Amniotic epithelial cell (primary cell): ENCODE measurements around the gene VGF.

Experiments used
- DNase-seq: peaks from one replicate; pipeline ENCODE4 v3.0.0-alpha.2; 2010; ENCODE audit warnings: low read depth

The VGF gene

DNA sequence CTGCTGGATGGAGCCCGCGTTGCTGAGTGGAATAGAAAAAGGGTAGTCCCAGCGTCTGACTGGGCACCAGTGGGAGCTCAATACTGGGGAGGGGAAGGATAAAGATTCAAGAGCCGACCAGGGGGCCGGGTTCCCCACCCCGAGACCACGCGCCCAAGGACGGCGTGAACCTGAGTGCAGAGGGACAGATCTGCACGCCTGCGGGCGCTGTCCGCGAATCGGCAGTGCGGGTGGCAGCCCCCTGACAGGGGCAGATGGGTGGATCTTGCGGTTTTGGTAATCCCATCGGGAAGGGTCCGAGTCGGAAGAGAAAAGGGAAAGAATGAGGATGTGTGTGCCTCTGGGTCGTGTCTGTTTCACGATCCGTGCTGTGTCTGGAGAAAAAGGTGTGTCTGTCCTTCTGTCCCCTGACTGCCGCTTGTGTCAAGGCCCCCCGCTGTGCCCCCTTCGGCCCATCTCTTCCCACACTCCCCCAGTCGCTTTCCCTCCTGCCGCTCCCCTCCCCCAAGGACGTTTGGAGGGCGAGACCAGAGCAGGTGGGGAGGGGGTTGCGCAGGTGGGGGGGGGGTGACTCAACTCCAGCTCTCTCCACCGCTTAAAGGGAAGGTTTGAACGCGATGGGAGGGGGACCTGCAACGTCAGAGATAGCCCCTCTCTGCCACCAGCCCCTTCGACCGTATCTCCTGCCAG is 734 bp upstream of the VGF start:
- no peak for DNase-seq

GRCh38 chr7:101164071-101164840 is 1.1 kb downstream of the VGF start:
- peak; percentile 52 for DNase-seq

DNA sequence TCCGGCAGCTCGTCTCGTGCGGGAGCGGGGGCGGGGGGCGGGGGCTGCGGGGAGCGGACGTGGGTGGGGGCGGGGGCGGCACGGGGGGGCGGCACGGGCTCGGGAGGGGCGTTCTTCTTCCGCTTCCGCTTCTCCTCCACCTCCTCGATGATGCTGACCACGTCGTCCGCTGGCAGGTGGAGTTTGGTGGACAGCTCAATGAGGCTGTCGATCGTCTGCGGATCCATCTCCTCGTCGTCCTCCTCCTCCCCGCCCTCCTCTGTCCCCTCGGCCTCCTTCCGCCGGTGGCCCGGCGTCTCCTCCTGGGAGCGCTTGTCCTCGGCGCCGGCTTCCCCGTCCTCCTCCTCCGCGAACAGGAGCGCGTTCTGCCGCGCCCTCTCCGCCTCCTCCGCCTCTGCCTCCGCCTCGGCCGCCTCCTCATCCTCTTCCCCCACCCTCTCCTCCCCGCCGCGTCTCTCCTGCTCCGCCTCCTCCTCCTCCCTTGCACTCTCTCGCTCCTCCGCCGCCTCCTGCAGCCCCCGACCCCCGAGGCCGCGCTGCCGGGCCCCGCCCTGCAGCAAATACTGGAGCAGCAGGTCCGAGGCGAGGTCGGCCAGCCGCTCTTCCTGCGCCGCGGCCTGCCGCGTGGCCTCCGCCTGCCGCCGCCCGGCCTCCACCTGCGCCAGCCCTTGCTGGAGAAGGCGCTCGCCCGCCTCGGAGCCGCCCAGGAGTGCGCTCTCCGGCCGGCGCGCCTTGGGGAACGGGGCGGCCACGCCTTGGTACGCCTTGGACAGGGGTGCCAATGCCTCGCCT is 1.9 kb downstream of the VGF start:
- DNase-seq = no peak

DNA sequence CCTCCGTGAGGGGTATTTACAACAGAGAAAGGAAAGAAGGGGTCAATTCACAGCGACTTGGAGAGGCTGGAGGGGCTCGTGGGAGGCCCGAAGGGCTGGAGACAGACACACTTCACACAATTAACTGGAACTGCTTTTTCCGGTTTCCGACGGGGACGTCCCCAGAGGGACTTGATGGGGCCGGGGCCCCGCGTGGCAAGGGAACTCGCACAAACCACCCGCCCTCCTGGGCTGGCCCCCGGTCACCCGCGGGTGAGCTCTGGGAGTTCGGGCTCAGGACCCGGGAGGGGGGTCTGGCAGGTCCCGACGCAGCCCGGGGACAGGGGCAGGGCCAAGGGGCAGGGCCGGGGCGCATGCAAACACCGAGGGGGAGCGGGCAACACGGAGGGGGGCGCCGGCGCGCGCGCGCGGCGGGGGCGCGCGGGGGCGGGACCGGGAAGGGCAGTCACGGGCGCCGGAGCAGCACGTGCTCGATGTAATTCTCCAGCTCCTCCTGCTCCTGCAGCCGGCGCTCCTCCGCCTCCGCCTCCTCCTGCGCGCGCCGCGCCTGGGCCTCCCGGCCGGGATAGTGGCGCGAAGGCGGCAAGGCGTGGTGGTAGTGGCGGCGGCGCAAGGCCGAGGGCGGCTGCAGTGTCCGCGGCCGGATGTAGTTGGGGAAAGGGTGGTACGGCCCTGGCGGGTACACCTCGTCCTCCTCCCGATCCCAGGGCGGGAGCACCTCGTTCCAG is 2.7 kb downstream of the VGF start:
- peak; percentile 40 for DNase-seq

DNA sequence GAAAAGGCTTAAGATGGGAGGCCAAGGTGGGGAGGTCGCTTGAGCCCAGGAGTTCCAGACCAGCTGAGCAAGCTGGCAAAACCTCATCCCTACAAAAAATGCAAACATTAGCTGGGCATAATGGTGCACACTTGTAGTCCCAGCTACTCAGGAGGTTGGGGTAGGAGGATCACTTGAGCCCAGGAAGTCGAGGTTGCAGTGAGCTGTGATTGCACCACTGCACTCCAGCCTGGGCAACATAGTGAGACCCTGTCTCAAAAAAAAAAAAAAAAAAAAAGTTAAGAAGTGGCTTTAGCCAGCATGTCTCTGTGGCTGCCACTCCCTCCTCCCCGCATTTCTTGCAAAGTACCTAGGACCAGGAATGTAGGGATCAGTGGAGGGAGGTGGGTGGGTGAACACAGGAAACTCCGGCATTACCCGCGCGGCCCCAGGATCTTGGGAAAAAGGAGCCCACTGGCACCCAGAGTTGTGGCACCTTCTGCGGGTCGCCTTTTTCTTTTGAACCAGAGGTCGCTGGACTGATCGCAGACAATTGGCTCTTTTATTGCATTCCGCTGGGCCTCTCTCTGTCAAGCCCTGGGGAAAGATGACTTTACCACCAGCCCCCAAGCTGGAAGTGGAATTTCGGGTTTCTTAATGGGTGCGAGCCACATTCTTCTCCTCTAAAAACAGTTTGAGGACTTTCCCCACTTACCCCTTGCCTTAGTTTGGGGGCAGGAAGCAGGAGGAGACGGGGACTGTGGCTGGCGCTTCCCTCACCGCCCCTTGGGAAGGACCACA is 3.5 kb downstream of the VGF start:
- no peak for DNase-seq

DNA sequence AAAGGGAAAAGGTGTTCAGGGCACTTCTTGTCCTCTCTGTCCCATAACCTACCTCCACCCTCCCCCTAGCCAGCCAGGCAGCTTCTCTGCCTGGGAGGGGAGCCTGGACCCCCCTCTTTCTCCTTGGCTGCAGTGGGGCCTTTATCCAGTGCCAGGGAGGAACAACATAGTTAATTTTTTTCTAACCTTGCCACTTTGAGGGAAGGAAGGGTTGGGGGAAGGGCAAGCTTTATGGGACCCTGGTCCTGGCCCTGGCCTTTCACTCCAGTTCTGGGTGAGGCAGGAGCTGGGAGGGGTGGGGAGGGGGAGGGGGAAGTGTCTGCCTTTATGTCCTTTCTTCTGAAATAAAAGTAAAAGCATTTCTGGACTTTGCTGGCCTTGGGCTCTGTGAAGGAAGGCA is 4.5 kb downstream of the VGF start:
- no peak for DNase-seq

- peak; percentile 58 for DNase-seq
Measured at GRCh38 chr7:101159696-101160674, 5.4 kb downstream of the VGF start.

GRCh38 chr7:101156866-101157589 is 8.3 kb downstream of the VGF start:
- DNase-seq = no peak

GRCh38 chr7:101156277-101156676 is 9.1 kb downstream of the VGF start:
- no peak for DNase-seq

GRCh38 chr7:101155303-101155702 is 10.1 kb downstream of the VGF start:
- no peak for DNase-seq

DNA sequence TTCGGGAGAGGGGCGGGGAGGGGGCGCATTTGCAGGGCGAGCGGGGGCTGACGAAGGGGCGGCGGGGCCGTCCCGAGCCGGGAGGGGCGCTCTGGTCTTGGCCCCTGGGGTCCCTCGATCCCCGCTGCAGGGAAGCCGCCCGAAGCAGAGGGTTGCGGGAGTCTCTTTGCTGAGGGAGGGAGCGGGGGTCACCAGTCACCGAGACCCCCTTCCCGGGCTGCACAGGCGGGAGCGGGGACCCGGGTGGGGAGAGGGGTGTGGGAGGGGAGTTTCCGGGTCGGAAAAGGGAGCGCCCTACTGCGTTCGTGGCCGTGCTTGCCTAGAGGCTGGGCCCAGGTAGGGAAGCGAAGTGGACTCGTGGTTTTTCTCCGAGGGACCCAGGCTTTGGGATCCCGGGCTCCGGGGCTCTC is 10.7 kb downstream of the VGF start:
- no peak for DNase-seq

GRCh38 chr7:101153969-101154692 is 11.2 kb downstream of the VGF start, which contains the start of gene AP1S1:
Gene AP1S1, plus strand, starts transcription at chr7:101154476. Its CDS starts 39 bp downstream, at chr7:101154515.
- DNase-seq = peak; percentile 93

DNA sequence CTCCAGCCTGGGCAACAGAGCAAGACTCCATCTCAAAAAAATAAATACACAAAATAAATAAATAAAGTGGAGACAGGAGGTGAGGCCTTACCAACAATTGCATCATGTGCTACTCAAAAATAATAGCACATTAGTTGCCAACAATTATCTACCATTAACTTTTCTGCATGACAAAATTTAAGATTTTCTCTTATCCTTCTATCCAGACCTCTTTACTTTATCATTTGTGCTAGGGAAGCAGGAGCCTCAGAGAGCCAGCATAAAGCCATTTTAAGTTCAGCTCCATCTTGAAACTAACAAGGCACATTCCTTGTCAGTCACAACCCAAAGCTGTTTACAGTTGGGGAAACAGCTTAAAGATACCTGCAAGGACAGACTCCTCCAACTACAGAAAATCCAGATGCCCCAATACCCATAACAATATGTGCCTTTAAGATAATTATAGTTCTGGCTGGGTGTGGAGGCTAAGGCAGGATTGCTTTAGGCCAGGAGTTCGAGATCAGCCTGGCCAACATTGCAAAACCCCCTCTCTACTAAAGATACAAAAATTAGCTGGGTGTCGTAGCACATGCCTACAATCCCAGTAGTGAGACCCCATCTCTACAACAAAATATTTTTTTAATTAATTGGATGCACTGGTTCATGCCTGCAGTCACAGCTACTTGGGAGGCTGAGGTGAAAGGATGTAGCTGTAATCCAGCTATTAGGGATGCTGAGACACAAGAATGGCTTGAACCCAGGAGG is 13.3 kb downstream of the VGF start:
- DNase-seq = no peak

GRCh38 chr7:101140746-101141382 is 24.5 kb downstream of the VGF start:
- DNase-seq = peak; percentile 35

- DNase-seq = peak; percentile 78
Measured at GRCh38 chr7:101140339-101140699, 25.1 kb downstream of the VGF start.

DNA sequence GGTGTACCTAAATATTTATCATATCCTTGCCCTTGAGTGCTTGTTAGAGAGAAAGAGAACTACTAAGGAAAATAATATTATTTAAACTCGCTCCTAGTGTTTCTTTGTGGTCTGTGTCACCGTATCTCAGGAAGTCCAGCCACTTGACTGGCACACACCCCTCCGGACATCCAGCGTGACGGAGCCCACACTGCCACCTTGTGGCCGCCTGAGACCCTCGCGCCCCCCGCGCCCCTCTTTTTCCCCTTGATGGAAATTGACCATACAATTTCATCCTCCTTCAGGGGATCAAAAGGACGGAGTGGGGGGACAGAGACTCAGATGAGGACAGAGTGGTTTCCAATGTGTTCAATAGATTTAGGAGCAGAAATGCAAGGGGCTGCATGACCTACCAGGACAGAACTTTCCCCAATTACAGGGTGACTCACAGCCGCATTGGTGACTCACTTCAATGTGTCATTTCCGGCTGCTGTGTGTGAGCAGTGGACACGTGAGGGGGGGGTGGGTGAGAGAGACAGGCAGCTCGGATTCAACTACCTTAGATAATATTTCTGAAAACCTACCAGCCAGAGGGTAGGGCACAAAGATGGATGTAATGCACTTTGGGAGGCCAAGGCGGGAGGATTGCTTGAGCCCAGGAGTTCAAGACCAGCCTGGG is 27.0 kb downstream of the VGF start:
- DNase-seq = peak; percentile 95

DNA sequence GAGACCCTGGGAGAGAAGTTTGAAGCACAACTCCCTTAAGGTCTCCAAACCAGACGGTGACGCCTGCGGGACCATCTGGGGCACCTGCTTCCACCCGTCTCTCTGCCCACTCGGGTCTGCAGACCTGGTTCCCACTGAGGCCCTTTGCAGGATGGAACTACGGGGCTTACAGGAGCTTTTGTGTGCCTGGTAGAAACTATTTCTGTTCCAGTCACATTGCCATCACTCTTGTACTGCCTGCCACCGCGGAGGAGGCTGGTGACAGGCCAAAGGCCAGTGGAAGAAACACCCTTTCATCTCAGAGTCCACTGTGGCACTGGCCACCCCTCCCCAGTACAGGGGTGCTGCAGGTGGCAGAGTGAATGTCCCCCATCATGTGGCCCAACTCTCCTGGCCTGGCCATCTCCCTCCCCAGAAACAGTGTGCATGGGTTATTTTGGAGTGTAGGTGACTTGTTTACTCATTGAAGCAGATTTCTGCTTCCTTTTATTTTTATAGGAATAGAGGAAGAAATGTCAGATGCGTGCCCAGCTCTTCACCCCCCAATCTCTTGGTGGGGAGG is 27.6 kb downstream of the VGF start:
- DNase-seq = peak; percentile 70
